Measurements from ENCODE around the gene RASAL1. TPM values are rescaled to one million over a fixed set of nuclear protein-coding genes. Genes with fewer than 3 reads are reported as not detected.
"Not testable (repeated sequence)": the region's sequence is repeated elsewhere in the genome, so short reads cannot be mapped to it uniquely, and the experiment has no call there.

RASAL1 gene
- total RNA-seq, 2 donors from 2014 or later: 9.0 to 10.2 TPM

DNA sequence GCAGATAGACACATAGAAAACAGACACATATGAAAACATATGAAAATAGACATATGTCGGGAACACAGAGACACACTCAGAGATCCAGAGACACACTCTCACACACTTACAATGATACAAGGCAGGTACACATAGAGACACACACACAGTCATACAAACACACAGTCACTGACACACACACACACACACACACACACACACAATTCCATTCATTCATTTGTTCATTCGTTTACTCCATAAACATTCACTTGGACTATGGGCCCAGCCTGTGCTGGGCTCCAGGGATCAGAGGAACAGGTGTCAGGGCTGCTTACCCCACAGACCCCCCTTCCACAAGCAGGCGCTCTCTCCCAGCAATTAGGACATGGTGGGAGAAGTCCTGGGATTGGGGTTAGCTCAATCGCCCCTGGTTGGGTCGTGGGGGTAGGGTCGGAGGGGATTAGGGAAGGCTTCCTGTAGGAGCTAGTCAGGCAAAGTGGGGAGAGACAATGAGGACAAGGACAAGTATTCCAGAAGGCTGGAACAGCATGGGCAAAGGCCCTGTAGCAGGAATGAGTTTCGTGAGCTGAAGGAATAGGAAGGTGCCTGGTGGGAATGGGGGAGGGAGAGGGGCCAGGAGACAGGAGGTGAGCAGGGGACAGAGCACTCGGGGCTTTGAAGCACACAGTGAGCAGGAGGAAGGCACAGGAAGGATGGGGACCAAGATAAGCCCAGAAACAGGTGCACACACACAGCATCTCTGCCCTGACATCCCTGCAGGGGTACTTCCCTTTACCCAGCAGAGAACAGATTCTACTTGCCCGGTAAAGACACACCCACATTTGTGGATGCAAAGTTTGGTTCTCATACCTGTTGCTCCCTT, 6.5 kb downstream of the RASAL1 start:
- H3K4me3 ChIP-seq: no peak overlapping the region
- DNase-seq: no peak
- no peaks in the 10 kb centered on the region for H3K27me3 ChIP-seq
- no peak overlapping the region for H3K27ac ChIP-seq
- no peaks in the 10 kb centered on the region for H3K4me1 ChIP-seq
- H3K36me3 ChIP-seq: no peaks in the 10 kb centered on the region
- intact Hi-C loops (cut with DNase I): no loop called here
- TF ChIP-seq, protein P1, sequence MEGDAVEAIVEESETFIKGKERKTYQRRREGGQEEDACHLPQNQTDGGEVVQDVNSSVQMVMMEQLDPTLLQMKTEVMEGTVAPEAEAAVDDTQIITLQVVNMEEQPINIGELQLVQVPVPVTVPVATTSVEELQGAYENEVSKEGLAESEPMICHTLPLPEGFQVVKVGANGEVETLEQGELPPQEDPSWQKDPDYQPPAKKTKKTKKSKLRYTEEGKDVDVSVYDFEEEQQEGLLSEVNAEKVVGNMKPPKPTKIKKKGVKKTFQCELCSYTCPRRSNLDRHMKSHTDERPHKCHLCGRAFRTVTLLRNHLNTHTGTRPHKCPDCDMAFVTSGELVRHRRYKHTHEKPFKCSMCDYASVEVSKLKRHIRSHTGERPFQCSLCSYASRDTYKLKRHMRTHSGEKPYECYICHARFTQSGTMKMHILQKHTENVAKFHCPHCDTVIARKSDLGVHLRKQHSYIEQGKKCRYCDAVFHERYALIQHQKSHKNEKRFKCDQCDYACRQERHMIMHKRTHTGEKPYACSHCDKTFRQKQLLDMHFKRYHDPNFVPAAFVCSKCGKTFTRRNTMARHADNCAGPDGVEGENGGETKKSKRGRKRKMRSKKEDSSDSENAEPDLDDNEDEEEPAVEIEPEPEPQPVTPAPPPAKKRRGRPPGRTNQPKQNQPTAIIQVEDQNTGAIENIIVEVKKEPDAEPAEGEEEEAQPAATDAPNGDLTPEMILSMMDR (IDR thresholded peaks at IDR 0.05): no peak
- H3K9ac ChIP-seq (ENCODE audit: low read depth in 2 of 2, low read length in 2 of 2): no peak overlapping the region
- H3K9me3 ChIP-seq: no peaks in the 10 kb centered on the region

DNA sequence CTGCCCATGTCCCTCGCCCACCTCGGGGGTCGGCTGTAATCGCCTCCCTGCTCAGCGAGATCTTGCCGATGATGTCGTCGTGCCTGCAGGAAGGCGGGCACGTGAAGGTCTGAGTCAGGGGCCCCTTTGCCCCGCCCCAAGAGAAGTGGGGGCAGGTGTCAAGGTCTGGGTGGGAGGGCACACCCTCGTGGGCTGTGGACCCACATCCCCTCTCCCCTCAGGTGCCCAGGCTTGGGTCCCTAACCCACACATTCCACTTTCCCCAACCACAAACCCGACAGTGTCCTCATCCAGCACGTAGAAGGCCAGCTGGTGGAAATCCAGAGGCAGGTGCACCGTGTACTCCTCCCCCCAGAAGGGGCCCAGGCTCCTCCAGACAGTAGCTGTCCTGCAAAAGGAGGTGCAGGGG, 7.8 kb downstream of the RASAL1 start:
- TF ChIP-seq, protein P1 (IDR thresholded peaks at IDR 0.05): no peak
- Histone ChIP-seq H3K27ac (no peak overlapping the region), H3K4me1 (no peaks in the 10 kb centered on the region), H3K36me3 (no peaks in the 10 kb centered on the region), H3K9me3 (no peaks in the 10 kb centered on the region), H3K27me3 (no peaks in the 10 kb centered on the region), H3K4me3 (no peak overlapping the region), H3K9ac (ENCODE audit: low read depth in 2 of 2, low read length in 2 of 2) (no peak overlapping the region)
- intact Hi-C loops (cut with DNase I): no loop called here
- DNase-seq: no peak

DNA sequence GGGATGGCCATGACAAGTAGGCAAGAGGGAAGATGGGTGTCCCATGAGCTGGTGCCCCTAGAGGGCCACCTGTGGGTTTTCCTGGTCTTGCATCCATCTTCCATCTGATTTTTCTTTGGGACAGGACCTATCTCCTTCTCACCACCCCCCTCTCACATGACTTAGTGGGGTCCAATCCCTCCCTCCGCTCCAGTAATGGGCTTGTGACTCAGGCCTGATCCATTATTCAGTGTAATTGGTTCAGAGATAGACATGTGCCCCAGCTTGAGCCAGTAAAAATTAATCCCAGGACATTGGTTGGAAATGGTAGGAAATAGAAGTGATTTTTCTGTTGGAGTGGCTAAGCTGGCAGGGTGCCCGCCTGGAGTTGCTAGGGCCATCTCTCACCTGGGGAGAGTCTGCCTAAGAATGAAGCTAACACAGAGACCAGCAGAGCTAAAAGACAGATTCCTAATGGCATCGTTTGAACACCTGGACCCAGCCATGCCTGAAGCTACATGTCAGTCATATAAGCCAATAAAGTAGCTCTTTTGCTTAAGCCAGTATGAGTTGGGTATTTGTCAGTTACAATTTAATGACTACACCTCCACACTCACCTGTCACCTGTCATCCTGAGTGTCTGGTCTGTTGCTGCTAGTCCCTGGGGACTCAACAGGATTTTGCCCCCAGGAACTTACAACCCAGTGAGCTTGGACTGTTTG, 14.7 kb downstream of the RASAL1 start:
- Histone ChIP-seq H3K36me3 (no peaks in the 10 kb centered on the region), H3K27ac (no peak overlapping the region), H3K4me1 (no peaks in the 10 kb centered on the region), H3K9me3 (no peaks in the 10 kb centered on the region), H3K9ac (ENCODE audit: low read depth in 2 of 2, low read length in 2 of 2) (no peak overlapping the region), H3K4me3 (no peak overlapping the region), H3K27me3 (no peaks in the 10 kb centered on the region)
- no peak for DNase-seq
- intact Hi-C loops (cut with DNase I): no loop called here
- TF ChIP-seq, protein P1 (IDR thresholded peaks at IDR 0.05): no peak

DNA sequence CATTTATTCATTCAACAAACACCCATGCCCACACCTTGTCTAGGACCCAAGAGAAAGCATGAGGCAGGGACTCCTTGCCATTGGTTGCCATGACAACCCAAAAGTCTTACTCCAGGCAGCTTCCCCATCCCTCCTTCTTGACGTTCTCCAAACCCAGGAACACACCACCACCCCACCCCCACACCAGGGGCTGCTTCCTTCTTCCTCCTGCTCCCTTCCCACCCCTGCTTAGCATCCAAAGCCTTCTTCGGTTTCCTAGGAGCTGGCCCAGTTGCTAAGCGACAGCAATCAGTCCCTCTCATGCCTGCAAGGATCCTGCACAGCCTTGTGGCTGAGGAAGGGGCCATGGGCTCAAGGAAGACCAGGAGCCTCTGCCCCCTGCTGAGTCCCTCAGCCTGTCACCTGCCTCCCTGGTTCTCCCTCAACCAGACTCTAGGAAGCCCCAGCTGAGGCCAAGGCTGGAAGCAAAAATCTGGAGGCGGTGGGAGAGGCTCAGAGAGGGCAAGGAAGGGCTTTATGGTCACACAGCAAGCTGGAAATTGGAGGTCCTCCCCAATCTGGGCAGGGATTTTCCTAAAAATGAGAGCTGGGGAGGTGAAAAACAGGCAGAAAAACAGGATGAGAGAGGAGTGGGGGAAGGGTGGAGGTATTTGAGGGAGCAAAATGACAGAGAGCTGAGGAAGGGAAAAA, 15.4 kb downstream of the RASAL1 start:
- H3K27me3 ChIP-seq: no peaks in the 10 kb centered on the region
- intact Hi-C loops (cut with DNase I): no loop called here
- H3K36me3 ChIP-seq: no peaks in the 10 kb centered on the region
- no peak overlapping the region for H3K9ac ChIP-seq (ENCODE audit: low read depth in 2 of 2, low read length in 2 of 2)
- H3K4me3 ChIP-seq: no peak overlapping the region
- H3K27ac ChIP-seq: no peak overlapping the region
- no peaks in the 10 kb centered on the region for H3K4me1 ChIP-seq
- no peaks in the 10 kb centered on the region for H3K9me3 ChIP-seq
- DNase-seq: no peak
- TF ChIP-seq, protein P1 (IDR thresholded peaks at IDR 0.05): no peak

DNA sequence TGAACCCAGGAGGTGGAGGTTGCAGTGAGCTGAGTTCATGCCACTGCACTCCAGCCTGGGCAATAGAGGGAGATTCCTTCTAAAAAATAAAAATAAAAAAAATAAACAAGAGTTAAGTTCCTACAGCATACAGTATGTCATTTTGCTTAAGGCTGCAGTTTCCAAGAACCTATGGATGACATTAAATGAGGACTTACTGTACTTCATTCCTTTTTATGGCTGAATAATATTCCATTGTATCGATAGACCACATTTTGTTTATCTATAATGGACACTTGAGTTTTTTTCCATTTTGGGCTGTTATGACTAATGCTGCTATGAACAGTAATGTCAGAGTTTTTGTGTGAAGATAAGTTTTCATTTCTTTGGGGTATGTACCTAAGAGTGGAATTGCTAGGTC, 17.4 kb downstream of the RASAL1 start:
- intact Hi-C loops (cut with DNase I): no loop called here
- Histone ChIP-seq H3K27me3 (no peaks in the 10 kb centered on the region), H3K27ac (no peak overlapping the region), H3K36me3 (no peaks in the 10 kb centered on the region), H3K4me1 (no peaks in the 10 kb centered on the region), H3K4me3 (no peak overlapping the region), H3K9me3 (no peaks in the 10 kb centered on the region), H3K9ac (ENCODE audit: low read depth in 2 of 2, low read length in 2 of 2) (no peak overlapping the region)
- no peak for DNase-seq
- TF ChIP-seq, protein P1 (IDR thresholded peaks at IDR 0.05): no peak

DNA sequence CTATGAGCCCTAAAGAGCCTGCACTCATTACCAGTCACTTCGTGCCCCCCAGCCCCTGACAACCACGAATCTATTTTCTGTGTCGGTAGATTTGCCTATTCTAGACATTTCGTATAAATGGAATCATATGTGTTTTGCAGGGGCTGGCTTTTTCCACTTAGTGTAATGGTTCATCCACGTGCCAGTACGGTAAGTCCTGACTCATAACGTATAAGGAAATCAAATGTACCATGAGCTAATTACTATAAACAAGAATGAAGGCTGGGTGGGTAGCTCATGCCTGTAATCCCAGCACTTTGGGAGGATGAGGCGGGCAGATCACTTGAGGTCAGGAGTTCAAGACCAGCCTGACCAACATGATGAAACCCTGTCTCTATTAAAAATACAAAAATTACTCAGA, 17.9 kb downstream of the RASAL1 start:
- DNase-seq; H3K9ac ChIP-seq (ENCODE audit: low read depth in 2 of 2, low read length in 2 of 2); H3K4me3 ChIP-seq; H3K4me1 ChIP-seq; H3K9me3 ChIP-seq; H3K27me3 ChIP-seq; H3K27ac ChIP-seq; intact Hi-C loops (cut with DNase I); H3K36me3 ChIP-seq: not testable (repeated sequence)
